Activated CD8-positive, alpha-beta memory T cell treated with anti-CD3 and anti-CD28 coated beads for 48 hours (primary cell): ENCODE measurements around the gene C3orf62.

Experiments
- DNase-seq, 3 experiments: peaks; one replicate each; pipeline ENCODE4 v3.0.0-alpha.2; 2020; ENCODE audit warnings: low read depth in 2 of 3, low spot score in 2 of 3

The C3orf62 gene

DNA sequence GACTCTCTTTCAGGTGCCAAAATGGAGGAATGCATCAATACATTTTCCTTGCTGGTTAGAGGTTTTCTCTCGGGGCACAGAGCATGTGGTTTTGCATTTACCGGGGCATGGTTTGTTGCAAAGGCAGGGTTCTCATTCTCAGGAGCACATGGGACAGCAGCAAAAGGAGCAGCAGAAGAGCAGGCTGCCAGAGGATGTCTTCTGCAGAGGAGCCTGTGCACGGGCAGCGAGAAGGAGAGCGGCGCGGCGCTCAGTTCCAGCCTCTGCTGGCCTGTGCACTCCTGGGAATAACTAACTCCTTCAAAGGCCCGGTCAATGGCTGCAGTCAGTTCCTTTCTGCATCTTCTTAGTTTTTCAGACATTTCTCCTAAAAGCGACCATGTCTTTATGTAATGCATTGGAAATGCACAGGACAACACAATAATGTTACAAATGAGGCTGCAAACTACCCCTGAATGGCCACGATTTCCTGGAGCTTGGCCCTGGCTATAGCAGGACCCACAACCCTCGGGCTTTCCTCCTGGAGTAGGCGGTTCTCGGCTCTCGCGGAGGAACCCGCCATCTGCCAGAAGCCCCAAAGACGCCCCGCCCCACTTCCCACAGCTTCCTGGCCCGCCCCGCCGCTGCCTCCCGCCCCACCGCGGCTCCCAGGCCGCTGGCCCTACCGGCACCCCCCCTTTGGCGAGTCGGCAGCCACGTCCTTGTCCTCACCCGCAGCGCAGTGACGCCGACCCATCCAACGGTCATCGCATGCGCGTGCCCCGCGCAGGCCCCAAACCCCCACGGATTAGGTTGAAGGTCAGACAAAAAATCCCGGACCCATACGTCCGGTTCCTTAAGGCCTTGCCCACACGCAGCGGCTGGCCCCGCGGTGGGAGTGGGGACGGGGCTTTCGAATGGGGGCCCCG is at the start of gene C3orf62:
Gene C3orf62 (minus strand): TSS at position 758 of the 908 bp plus-strand sequence. CDS start 360 bp downstream, at position 398.
- DNase-seq, result peak; percentile 52 to 66 (median 53)

DNA sequence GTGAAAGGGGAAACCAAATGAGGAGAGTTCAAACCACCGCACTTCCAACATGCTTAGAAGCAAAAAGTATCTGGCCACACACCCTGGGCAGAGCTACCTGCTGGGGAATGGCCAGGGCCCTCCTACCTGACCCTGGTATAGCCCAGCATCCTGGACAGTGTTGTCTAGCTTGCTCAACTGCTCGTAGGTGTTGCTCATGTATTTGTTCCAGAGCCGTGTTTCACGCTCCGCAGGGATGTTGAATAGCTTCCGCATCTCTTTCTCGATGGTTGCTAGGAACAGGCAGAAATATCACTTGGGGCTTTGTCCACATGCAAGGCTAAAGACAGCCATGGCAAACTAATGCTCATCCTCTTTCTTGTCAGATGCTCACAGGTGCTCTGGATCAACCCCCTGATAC is 47.7 kb upstream of the C3orf62 start:
- no peak for DNase-seq

DNA sequence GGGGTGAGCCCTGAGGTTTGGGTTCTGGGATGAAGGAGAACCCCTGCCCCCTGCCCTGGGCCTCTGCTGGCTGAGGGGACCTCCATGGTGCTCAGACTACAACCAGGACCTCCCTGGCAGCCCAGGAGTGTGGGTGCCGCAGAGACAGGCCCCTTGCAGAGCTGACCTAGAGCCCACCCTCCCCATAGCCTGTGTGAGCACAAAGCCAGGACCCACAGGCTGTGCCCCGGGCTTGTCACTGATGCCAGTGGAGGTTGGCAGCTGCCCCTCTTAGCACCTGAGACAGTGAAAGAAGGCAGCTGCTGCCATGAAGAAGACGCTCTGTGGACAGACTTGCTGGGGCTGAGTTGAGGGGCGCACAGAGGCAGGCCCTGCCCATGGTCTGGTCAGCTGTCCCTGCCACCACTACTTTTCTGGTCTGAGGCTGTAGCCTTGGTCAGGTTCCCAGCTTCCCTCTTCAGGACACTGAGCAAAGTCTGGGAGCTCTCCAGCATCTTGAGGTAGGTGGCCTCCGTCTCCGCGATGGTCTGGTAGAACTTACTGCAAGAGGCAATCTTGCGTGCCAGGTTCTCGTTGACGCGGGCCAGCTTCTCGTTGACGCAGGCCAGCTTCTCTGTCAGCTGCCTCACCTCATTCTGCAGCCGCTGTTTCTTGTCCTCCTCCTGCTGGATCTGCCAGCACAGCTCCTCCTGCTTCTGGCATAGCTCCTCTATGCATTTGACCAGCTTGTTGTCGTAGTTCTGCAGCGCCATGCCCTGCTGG is 39.8 kb upstream of the C3orf62 start:
- no peak for DNase-seq

DNA sequence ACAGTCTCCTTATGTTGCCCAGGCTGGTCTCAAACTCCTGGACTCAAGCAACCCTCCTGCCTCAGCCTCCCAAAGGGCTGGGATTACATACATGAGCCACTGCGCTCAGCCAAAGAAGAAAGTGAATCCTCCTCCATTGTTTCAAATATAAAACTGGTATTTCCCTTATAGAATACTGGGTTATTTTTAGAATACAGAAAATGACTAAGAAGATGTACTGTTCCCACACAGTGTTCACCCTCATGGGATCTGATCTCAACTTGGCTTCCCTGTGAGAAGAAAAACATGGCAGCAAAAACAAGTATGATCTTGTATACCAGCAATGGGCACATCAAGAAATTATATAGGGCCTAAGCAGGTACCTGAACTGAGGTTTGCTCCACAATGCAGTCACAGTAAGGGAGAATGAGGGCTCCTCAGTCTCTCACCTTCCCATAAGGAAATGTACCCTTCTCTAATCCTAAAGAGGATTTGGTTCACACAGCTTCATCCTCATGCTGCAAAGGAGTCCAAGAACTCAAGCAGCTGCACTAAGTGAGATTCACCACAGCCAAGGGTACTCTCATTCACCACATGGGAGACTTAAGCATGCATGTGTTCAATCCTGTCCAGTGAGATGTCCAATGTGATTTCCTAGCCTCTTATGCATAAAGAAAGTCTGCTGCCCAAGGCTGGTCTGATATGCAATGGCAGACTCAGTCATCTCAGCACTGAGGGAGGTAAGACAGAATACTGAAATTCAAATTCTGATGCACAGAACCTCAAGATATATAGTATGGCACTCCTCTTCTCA is 37.1 kb upstream of the C3orf62 start:
- no peak for DNase-seq

DNA sequence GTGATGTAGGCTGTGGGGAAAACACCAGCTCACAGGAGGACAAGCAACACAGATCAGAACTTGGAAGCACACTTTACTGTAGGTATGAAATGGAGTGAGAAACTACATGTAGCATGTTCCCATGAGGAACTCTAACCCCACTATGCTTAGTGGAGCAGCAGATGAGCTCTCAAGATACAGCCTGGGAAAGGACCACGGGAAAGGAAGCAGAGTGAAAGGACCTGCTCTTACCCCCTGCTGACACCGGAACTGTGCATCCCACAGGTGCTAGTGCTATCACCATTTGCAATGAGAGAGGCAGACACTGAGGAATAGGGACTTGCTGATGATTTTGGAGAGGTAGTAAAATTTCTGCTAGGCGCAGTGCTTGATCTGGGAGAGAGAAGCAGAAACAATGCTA is 34.3 kb upstream of the C3orf62 start:
- DNase-seq, result no peak

DNA sequence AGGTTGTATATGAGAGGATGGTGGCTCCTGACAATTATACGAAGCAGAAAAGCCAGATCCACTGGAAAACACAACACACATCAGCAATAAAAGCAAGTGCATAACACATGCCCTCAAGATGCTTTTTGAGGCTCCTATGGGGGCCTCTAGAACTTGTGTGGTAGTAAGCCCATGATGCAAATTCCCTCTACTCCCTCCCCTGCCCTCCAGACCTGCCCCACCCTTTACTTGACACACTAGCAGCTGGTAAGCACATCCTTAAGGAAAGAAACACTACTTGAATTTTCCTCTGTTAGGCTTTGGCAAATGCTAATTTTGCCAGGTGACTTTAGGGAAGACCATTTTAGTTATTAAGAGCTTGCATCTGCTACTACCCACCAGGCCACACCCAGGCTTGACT is 33.6 kb upstream of the C3orf62 start:
- no peak for DNase-seq

DNA sequence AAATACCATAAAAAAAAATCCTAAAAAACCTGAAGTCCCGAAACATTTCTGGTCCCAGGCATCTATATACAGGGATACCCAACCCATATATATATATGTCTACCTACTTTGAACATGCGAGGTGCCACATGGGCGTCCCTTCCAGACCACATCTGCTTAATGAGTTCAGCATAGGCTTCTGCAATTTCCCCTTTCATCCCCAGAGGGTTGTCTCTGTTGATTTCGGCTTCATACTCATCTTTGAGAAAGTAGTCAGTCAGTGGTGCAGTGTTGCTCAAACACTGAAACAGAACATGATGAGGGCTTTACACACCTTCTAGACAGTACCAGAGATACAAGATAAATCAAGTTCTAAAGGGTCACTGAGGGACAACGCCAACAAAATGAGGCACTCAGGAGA is 28.6 kb upstream of the C3orf62 start:
- no peak for DNase-seq

DNA sequence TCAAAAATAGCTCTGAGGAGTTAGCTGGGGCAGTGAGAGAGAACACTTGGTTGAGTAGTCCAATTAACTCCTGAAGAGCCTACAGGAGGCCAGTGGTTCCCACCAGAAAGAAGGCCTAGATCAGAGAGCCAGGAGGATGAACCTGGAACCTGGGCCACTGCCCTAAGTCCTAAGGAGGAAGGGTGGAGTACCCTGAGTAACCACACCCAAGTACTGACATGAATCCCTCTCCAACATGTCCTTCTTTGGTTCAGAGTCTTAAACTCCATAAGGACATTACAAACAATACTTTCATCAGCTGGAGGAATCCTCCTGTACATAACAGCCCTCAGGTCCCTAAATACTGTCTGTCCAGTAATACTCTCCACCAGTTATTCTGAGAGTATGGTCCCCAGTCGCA is 25.6 kb upstream of the C3orf62 start:
- no peak for DNase-seq

DNA sequence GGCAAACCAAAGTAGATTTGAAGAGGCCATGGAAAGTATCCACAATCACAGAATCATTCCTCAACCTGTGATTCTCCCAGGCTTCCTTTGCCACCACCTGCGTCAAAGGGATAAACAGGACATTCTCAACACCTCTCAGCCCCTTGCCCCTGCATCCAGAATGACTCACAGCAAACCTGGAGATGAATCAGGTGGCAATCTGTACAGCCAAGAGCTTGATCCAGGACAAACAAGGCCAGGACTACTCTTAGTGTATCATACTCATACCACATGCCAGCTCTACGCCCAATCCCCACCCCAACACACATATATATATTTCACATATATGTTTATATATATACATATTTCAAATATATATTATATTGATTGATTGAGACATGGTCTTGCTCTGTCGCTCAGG is 23.6 kb upstream of the C3orf62 start:
- DNase-seq, result no peak

DNA sequence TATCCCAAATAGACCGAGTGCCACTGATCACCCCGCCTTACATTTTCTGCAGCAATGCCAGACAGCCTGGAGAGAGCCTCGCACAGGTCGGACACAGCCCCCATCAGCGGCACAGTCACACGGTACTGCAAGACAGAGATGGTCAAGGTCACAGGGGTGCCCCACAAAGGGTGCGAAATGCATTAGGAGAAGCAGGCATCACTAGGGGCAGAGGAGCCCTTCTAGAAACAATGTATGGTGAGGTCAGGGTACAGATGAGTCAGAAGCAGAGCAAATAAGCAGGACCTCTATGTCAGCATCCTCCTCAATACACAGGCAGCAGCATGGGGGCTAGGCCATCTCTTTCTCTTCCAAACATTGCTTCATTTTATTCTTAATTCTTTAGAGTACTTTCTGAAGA is 21.5 kb upstream of the C3orf62 start:
- no peak for DNase-seq

DNA sequence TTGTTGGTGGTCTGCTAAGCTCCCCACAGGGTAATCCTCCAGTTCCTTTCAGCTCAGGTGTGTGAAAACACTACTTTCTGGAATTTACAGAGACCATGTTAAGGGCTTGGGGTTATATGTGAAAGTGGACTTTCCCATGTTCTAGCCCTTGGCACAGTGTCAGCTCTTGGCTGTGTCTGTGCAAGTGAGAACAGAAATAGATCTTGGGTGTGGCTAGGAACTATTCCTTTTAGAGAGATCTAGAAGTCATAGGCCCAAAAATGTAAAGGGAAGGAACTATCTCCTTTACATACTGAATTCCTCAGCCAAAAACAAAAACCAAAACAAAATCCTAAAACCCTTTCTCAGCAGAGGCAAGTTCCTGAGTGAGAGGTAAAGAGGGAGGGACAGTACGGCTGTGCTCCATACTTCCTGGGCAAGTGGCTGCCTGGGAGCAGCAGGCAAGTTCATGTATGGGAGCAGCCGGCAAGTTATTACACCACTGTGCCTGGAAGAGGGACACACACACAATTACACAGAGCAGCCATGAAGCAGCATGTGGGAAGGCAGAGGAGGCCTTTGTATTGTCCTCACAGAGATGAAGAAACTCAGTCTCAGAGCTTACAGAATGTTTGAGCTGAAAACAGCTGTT is 19.9 kb upstream of the C3orf62 start:
- no peak for DNase-seq

DNA sequence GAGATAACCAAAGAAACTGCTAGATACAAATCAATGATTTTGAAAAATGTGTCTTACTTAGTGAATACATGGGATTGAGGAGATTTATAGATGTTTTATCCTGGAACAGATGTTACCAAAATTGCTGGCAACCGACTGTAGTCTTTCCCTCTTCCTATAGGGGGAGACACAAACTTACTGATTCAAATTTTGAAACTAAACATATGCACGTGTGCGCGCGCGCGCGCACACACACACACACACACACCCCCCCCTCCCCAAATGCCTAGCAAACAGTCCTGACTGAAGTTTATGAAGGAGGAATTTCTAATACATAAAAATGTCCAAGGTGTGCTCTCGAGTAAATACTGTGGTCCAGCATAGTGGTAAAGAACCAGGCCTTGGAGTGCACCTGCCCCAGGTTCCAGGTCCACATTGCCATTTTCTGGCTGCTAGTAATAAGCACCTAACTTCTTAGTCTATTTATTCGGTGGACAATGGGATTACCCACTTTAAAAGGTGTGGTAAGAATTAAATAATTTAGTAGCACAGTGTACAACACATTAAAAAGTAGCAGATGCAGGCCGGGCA is 18.5 kb upstream of the C3orf62 start:
- DNase-seq, result no peak

DNA sequence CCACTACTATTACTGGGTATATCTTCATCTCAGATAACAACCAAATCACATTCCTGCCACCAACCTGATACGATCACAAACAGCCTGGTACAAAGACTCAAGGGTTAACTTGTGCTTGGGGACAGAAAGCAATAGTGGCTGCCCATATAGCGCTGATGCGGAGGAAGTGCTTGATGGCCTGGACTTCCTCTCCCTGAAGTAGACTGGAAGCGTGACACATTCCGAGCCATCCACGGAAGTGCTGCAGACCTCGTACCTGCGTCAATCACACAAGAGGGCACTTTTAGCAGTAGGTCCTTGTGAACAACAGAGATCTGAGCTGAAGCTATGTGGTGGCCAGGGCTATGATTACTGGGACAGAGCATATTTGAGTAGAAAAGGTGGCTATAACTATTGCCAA is 17.3 kb upstream of the C3orf62 start:
- DNase-seq, result no peak

DNA sequence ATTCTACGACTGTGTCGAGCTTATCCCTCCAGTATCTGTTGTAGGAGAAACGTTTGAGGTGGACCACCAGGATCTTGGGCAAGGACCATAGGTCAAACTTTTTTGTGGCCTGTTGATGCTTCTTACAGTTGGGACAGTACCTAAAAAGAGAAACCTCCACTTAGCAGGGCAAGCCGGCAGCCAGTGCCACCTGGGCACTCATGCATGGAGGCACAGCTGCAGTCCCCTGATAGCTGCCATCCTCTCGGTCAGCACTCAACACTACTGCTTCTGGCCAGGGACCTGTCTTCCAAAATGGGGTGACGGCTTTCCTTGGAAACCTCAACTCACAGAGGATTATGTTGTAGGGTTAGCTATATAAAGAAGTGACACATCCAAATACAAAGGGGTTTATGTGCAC is 7.0 kb upstream of the C3orf62 start:
- no peak for DNase-seq

DNA sequence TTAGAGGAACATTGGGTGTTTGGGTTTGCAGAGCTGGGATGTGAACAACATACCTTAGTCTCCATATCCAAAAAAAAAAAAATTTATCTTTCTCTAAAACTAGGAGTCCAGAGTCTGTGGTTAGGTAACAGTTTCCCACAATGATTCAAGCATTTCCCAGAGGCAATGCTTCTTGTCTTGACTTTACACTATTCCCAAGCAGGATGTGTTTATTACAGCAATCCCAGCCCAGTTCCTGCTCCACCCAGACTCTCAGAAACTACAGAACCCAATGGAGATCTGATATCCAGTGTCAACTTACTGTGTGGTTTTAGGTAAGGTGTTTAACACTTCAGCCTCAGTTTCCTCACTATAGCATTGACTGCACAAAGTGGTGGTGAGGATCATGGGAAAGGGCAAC is 2.3 kb upstream of the C3orf62 start:
- DNase-seq, result no peak

DNA sequence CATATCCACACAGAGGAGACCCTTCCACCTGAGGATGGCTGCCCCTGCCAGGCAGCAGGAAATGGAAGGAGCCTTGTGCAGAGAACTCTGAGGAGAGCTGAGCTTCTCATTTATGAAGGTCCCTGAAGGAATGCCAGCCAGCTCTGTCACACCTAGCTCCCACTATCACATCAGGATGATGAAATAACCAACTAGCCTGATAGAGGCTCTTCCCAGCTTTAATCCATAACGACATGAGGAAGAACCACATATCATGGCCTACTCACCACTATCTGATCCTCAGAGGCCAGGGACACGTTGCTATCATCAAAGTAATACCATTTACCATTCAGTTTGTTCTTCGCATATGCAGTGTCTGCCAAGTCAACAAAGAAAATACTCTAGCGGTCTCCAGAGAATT is 1.5 kb upstream of the C3orf62 start:
- no peak for DNase-seq

DNA sequence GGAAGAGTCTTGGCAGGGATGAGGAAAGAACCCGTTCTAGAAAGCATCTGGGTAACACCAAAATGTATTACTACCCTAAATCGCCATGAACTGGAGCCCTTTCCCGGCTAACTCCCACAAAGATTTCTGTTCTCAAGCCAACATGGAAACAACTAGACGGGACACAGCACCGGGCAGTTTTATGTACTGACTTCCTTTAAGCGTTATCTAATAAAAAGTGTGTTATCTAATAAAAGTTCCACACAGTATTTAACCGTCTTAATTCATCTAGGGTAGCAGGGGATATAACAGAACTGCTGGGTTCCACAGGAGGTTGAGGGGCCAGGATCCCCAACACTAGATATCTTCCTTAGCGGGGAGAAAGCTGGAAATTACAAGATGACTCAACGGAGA is 347 bp upstream of the C3orf62 start:
- DNase-seq, result no peak

DNA sequence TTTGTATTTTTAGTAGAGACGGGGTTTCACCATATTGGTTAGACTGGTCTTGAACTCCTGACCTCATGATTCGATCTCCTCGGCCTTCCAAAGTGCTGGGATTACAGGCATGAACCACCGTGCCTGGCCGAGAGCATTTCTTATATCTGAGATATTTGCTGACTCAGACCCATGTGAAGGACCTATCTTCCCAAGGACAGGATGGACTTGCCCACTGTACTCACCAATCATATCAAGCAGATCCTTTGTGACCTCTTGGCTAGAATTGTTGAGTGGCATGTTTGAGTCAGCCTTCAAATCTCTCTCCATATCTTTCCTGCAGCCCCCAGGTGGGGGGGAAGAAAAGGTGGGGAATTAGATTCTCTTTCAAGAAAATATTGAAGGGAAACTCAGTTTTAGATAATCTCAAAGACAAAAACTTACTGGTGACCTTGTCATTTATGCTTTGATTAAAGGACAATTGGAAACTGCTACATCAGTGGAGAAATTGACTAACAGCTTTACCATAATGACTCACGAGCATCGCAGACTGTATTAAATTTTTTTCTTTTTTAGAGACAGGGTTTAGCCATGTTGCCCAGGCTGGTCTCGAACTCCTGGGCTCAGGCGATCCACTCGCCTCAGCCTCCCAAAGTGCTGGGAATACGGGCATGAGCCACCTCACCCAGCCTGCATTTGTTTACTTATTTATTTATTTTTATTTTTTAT is 3.1 kb downstream of the C3orf62 start:
- no peak for DNase-seq

DNA sequence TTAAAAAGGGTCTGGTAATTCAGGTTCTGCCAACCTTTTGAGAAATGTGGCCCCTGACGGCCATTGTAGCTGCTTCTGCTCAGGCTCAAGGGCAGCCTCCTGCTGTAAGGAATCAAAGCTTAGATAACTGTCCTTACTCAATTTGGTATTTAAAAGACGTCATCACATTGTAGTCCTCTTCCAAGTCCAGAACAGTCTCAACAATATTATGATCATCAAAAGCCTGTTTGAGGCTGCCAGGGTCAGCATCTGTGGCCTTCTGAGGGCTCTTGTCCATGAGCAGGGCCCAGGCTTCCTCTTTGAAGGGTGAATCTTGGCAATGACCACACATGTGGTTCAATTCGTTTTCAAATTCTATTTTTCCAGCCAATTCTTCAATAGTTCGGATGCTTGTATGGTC is 6.0 kb downstream of the C3orf62 start:
- DNase-seq, result no peak

DNA sequence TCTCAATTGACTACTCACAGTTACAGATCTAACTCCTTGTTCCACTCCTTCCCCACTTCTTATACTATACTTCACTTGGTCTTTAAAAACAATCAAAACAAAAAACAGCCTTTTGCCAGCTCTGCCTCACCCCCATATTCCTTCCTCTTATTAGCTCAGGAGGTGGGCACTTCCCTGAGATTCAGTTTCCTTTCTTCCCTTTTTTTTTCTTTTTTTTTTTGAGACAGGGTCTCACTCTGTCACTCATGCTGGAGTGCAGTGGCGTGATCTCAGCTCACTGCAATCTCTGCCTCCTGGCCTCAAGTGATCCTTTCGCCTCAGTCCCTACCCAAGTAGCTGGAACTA is 6.9 kb downstream of the C3orf62 start:
- no peak for DNase-seq
